Activated CD4-positive, CD25-positive, alpha-beta regulatory T cell treated with anti-CD3 and anti-CD28 coated beads, Interleukin-2, amount 50 U/mL, for 24 hours (primary cell): ENCODE data around the gene LSM10.

Experiments used
- ATAC-seq, 2 donors: fragments of 150-1000 bp; cut with Tn5 transposase; one replicate each; pipeline ENCODE4 v1.10.0; 2021; ENCODE audit warnings: mild to moderate bottlenecking in 1 of 2, moderate library complexity in 1 of 2

The LSM10 gene

DNA sequence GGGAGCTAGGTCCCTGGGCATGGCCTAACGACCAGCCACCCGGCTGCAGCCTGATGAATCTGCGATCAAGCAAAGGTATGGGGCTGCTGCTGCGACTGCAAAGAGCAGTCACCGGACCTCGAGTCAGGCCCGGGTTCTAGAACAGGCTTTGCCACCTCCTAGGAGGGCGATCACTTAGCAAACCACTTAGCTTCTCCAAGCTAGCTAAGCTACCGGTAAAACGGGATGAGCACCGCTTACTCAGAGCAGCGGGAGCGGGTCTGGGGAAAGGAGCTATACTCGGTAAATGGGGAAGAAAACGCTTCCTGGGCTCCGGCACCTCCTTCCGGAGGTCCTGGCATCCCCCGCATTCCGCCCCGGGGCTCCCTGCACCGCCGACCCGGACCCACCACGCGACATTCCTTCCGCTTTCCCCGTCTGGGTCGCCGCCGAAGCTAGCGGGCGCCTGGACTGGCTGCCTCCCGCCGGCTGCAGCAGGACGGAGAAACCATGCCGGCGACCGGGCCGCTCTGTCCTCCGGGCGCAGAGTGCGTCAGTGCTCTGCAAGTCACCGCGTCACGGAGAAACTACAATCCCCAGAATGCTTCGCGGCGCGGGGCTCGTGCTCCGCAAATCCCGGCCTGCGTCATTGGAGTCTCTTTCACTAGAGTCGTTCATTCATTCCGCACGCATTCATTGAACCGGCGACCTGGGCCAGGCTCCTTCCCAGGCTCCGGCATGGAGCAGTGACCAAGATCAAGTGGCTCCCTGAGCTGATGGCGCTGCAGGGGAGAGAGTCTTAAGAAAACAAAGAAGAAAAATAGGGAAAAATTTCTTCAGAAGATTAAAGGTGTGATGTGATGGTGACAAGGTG, at the start of gene LSM10:
Gene LSM10, minus strand, starts transcription at position 531 of the 853 bp plus-strand sequence. CDS start 3,779 bp downstream, outside the sequence.
- peak; percentile 95 to 96 for ATAC-seq

DNA sequence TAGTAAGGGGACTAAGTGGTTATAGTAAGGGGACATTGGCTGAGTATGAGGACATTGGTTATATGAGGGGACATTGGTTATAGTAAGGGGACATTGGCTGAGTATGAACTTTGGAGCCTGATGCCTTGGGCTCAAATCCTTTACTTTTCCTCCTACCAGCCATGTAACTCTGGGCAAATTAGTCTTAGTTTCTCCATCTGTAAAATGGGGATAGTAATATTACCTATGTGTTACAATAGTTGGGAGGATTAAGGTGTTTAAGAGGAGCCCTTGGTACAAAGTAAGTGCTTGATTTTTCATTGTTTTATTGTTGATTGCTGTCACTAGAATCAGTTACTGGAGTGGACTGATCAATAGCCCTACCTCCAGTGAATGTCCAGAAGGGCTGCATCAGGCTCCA, 49.7 kb upstream of the LSM10 start:
- no peak for ATAC-seq

DNA sequence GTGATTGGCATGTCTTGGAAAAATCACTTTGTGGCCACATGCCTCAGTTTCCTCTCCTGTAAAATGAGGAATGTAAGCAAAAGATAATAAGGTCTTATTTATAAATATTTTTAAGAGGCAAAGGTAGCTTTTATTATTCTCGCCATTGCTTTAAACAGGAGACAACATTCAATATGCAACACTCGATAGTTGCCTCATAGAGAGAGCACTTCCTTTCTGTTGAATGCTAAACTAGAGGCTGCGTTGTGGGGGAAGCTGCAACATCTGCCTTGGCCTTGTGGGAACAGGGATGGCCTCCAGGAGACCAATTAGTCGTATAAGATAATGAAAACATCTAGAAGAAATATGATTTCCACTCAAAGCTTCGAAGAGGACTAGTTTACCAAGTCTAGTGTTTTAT, 49.0 kb upstream of the LSM10 start:
- ATAC-seq, result no peak

DNA sequence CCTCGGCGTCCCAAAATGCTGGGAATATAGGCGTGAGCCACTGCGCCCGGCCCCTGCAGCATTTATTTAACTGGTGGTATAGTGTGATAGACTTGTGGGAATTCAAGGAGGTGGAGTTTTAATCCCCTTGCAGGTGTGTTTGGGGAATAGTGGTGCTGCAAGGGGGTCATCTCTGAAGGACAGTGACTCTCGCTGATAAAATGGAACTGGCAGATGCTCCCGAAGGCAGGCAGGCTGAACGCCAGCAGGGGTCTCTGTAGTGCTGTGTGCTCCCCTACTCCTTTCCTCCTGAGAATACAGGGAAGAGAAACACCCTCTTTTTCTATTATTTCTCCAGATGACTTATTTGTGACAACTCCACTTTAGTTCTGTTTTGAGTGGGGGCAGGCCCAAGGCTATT, 48.6 kb upstream of the LSM10 start:
- no peak for ATAC-seq

DNA sequence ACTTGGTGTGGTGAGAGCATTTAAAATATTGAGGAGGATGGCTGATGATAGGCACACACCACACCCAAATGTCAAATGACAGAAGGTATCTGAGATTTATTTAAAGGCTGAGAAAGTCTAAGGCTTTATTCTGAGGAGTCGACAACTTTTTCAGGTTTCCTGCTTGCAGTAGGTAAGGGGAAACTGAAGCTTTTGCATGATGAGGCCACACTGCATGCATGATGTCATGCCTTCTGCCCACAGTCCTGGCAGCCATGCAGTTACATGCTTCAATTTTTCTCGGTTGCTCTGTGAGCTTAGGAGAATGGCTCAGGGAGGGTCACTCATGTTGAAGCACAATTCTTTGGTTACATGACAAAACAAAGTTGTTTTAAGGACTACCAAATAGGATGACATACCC, 45.6 kb upstream of the LSM10 start:
- ATAC-seq, result no peak

DNA sequence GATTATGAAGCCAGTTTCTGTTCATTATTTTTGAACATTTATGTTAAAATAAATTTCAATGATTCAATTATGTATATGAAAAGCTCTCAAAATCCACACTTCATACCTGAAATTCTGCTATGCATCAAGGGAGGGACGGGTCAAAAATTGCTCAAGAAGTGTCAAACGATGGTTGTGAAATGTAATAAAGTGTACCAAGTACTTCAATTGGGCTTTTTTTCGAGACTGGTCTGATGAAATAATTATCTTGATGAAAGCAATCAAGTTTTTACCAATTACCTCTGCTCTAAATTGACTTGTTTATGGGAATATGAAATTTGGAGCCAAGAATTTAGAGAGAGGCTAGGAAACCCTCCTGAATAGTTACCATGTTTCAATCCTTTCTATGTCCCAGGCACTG, 44.6 kb upstream of the LSM10 start:
- ATAC-seq, result no peak

DNA sequence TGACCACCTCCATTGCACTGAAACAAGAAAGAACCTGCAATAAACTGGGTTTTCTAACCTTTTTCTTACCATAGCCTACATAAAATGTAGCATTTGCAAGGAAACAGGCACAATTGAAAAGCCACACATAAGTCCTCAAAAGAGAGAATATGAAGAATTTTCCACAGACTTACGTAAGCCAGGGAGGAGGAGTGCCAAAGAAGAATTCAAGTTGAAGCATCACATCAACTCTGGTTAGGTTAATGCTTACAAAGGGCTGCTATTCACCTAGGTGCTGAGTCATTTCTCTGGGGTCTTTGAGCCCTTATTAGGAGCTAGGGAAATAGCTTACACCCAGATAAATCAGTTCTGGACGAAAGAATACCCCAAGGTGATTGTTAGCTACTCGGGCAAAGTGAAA, 42.9 kb upstream of the LSM10 start:
- ATAC-seq, result no peak

DNA sequence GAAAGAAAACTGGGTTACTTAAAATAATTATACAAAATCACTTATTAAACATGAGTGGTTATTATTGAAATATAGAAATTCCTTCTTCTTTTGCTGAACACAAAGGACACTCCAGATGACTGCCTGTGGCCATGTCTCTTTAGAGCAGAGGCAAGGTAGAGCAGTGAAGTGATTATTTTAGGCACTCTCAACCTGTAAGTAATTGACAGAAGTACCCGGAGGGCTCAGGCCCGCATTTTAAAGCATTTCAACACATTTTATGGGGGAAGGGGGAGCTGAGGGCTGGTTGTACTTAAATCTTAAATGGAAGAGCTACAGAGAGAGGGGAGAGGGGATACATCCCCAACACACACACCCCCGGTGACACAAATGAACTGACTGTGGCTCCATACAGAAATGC, 42.3 kb upstream of the LSM10 start:
- ATAC-seq, result no peak

DNA sequence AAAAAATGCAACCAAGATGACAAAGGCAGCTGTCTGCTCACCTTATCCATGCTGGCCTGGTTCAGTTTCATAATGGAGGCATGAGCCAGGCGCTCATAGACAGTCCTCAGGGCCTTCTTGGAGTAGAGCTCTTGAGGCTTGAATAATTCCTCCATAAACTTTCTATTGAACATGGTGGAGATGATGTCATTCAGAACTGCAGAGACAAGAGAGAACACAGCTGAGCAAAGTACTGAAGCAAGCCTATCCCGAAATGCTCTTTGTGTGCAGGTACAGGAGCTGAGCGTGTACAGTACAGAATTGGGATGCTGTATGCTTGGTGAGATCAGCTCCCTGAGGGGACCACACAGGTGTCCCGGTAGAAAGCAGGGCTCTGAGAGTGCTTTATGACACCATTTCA, 41.0 kb upstream of the LSM10 start:
- ATAC-seq, result no peak

DNA sequence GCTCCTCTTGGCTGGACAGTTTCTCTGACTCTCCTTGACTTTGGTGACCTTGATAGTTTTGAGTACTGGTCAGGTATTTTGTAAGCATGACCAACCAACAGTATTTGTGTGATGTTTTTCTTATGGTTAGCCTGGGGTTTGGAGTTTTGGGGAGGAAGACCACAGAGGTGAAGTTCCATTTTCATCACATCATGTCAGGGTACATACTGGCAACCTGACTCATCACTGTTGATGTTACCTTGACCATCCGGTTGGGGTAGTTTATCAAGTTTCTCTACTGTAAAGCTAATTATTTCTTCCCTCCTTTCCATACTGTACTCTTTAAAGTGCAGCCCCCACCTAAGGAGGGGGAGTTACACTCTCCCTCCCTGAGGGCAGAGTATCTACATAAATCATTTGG, 39.1 kb upstream of the LSM10 start:
- ATAC-seq, result no peak

DNA sequence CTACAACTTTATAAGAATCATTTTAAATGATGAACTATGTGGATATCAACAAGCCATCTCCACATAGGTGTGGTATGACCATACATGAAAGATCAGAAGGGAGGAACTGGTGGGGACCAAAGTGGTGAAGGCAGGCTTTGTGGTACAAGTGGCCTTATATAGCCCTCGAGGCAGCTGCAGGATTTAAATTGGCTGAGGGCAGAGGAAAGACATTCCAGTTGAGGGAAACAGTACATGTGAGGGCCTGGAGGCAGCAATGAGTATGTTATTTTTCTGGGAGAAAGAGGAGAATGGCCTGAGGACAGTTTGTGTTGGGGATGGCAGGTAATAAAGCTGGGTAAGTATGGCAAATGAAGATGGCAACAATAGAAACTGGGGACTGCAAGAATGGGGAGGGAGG, 35.4 kb upstream of the LSM10 start:
- no peak for ATAC-seq

DNA sequence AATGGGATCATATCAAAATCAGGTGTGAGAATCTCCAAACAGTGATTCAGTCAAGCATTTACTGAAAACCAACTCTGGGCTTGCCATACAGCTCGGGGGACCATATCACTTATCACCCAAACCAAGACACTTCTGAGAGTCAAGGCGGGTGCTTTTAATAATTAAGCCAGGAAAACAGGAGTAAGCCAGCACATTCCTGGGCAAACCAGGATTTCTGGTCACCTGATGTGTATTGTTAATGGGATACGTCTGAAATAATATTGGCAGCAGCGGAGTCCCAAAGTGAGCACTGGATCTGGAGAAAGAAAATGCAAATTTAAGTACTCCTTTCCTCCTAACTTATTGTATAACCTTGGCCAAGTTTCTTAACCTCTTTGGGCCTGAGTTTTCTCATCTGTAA, 34.9 kb upstream of the LSM10 start:
- no peak for ATAC-seq

DNA sequence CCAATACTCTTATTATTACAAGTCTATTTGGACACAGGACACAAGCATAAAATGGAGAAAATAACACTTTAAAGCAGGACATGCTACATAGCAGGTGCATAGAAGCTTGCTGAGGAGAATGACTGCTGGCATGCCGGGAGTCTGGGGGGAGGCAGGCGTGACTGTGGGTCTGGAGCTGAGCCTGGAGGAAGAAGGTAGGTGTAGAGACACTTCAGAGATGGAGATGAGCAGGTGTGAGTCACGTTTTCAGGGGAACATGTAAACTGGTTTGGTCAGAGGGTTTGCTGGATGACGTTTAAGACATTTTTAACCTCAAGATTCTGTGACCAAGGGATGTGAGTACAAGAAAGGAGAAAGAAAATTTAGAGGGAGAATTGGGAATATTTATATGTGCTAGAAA, 28.1 kb upstream of the LSM10 start:
- ATAC-seq, result peak in 1 of 2 donors; percentile 48

DNA sequence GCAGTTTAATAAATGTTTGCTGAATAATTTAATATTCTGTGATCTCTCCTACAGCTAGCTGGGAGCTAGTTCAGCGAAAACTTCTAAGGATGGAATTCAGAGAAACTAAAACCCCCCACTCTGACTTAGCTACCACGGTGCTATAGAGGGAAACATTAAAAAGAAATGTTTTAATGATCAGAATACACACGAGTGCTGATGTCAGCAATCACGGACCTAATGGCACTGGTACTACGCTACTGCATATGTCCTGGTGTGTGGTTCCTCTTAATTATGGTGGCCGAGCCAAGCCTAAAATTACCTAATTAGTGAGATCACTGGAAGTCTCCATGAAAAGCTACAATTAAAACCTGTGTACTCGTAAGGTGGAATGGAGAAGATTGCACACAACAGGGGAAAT, 23.9 kb upstream of the LSM10 start:
- no peak for ATAC-seq

DNA sequence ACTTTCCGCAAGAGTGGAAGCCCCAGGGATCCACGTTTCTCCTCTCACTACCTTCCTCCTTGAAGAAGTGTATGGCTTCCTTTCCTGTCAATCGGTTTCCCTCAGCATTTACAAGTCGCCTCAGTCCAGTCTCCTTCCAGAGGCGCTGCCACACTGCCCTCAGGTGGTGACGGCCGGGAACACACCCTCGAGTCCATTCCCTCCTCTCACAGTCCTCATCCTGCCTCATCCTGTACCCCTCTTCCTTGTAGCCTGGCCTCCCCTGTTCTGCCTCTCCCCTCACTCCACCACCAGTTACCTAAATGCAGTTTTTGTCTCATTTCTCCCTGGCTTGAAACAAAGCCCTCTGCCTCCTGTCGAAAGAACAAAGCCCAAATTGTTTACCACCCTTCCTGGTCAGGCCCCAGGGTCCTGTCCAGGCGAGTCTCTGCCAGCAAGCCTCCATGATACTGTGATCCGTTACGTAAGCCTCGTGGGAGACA, 23.2 kb upstream of the LSM10 start:
- peak; percentile 95 to 96 for ATAC-seq

DNA sequence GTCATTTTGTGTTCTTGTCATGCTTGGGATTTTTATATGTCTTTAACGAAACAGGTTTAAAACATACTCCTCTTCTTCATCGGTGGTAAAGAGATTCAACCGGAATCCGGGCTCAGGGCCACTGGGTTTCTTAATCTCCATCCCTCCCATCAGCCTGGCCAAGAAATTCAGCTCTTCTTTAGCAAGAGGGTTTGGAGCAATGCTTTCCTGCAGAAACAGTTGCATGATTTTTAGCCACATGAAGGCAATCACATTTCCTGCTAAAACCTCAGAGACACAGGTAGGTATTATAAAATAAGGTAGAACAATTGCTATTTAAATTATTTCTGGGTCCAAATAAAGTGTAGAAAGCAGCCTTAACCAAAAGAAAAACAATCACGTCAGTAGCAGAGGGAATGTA, 22.7 kb upstream of the LSM10 start:
- ATAC-seq, result no peak

DNA sequence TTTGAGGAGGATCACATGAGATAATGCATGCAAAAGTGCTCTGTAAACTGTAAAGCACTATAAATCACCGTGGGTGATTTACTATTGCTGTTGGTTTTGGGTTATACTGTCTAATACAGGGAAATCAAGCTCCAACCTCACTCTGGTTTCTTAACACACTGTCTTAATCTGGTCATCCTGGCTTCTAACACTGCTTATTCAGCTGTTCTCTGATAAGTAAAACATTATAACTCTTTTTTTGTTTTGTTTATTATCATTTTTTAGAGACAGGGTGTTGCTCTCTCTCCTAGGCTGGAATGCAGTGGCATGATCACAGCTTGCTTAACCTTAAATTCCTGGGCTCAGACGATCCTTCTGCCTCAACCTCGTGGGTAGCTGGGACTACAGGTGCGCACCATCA, 21.9 kb upstream of the LSM10 start:
- ATAC-seq, result no peak

DNA sequence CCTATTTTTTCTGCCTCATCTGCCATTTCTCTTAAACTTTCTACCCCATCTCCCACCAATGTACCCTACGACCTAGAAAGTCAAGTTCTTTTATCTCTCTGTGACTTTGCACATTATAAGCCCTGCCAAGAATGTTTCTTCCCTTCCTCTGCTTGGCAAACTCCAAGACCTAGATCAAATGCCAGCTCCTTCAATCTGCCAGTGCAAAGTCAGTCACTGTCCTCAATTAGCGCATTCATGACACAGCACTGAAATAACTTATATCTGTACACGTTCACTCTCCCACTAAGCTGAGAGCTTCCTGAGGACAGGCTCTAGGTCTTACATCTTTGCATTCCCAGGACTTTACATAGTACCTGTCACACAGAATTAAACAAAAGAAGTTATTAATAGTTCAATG, 21.4 kb upstream of the LSM10 start:
- ATAC-seq, result no peak

DNA sequence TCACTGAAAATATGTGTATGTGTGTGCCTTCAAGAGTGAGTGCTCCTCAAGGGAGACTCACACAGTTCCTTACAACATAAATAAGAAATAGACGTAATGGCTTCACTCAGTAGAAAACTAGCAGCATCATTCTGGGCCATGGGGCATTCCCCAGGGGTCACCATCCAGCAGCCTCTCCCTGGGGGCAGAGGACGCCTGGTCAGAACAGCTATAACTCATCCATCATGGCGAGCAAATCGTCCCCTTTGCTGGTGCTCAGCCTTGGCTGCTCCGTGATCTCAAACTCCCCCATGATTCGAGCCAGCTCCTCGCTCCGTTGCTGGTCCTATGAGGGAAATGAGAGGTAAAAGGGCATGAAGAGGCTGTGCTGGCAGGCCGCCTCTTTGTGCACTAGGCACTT, 20.2 kb upstream of the LSM10 start:
- ATAC-seq, result no peak

DNA sequence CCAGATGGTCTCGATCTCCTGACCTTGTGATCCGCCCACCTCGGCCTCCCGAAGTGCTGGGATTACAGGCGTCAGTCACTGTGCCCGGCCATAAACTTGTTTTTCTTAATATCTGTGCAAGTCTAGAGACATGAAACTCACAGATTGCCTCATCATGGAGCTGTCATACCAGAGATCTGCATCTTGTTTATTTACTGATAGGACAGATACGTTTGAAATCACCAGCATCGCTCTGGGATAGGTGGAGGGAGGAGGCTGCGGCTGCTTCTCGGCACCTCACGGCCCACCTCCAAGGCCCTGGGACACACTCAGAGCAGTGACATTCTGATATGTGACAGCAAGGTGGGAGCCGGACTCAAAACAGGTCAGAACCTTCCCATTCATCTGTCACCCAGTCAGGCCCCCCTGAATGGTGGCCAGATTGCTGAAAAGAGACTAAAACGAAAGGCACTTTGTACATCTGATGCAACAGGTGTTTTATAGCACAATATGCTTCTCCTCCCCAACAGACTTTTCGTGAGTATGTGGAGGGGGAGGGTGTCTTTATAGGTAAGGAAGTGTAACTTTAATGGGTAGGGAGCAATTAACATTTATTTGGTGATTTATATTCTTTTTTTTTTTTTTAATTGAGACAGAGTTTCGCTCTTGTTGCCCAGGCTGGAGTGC, 18.1 kb upstream of the LSM10 start:
- ATAC-seq, result no peak

DNA sequence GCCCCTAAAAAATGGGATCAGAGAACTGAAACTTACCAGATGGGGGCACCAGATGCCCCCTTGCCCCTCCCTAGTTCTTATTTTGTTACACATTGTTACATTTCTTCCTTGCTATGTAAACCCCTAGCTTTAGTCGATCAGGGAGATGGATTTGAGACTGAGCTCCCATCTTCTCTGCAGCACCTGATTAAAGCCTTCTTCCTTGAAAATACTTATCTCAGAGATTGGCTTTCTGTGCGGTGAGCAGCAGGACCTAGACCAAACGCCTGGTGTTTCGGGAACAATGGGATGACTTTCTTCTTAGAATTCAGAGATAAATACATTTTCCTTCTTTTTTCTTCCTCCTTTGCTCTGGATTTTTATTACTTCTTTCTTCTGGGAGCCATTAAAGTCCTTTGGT, 16.7 kb upstream of the LSM10 start:
- ATAC-seq, result no peak

DNA sequence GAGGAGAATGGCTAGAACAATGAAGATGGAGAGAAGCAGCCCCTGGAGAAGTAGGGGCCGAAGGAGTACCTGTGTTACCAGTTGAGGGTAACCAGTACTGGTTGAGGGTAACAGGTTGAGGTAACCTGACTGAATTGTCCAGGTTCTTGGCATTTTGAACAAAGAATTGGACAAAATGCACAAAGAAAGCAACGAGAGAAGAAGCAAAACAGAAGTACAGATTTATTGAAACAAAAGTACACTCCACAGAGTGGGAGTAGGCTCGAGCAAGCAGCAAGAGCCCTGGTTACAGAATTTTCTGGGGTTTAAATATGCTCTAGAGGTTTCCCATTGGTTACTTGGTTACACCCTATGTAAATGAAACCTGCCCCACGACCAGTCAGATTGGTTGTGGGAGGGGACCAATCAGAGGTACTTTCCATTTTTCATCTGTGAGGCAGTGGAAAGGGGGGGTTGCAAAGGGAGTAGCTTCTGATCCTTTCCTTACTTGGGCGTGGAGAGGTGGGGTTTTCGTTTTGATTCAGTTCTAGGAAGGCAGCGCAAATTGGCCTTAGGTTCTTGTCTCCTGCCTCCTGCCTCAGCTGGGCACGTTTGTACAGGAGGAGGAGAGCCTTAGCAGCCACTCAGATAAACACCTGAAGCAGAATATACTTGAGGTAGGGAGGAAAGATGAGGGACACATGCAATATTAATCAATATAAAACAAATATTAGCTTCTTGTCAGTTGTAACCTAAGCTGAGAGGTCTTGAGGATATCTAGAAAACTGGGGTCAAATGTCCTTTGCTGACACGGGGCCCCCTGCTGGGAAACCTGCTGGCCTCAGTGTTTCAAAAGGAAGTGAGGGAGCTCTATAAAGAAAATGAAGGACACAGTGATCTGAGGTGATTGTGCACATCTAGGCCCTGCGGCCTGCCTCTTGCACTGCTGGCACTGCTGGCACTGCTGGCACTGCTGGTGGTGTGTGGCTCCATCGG, 14.3 kb upstream of the LSM10 start:
- ATAC-seq, result peak; percentile 90 to 95

DNA sequence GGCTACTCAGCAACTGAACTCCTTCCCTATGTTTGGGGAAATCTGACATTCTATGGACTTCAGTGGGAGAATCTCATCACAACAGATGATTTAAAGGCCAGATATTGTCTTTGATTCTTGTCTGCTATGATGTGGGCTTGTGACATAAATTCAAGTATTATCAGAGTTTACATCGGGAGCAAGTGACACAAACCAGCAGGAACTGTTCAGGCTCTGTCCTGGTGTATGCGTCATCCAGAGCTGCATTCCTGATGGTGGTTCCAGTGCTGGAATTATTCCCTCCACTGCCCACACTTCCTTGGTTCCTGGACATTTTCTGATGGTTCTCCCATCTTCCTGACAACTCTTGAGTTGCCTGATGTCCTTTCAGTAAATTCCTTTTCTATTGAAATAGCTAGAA, 10.8 kb upstream of the LSM10 start:
- no peak for ATAC-seq
